NCI-H146 treated with DMSO at 0.1 percent for 48 hours (cell line): ENCODE measurements around the gene MB.

Experiments used
- DNase-seq: peaks from one replicate; lab custom pipeline; 2025; ENCODE audit not compliant: unreplicated experiment; lab: John Stamatoyannopoulos, UW

MB gene

DNA sequence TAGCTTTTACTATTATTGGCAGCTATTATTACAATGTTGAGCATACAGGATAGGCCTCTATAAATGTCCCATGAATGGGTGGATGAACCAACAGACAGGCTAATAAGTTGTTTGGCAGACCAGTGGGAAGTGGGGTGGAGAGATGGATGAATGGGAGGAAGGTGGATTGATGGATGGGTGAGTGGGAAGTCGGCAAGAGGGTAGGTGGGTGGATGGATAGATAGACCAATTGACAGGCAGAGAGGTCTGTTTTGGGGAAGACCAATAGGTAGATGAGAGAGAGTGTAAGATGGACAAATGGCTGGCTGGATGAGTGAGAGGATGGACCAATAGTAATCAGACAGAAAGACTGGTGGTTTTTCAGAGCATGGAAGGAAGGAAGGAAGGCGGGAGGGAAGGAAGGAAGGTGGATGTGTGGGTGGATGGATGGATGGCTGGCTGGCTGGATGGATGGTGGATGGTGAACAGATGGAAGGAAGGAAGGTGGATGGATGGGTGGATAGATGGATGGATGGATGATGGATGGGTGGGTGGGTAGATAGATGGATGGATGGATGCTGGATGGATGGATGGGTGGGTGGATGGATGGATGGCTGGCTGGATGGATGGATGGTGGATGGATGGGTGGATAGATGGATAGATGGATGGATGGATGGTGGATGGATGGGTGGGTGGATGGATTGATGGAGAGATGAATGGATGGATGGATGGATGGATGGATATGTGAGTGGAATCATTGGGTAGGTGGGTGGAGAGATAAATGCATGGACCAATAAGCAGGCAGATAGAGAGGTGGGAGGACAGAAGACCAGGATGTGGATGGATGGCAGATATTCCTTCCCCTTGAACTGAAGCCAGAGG, 39.1 kb downstream of the MB start:
- DNase-seq, result no peak

GRCh38 chr22:35576671-35577070, 40.5 kb downstream of the MB start:
- DNase-seq, result no peak

- DNase-seq, result no peak
These were observed 41.9 kb downstream of the MB start for GRCh38 chr22:35575116-35575748.

DNA sequence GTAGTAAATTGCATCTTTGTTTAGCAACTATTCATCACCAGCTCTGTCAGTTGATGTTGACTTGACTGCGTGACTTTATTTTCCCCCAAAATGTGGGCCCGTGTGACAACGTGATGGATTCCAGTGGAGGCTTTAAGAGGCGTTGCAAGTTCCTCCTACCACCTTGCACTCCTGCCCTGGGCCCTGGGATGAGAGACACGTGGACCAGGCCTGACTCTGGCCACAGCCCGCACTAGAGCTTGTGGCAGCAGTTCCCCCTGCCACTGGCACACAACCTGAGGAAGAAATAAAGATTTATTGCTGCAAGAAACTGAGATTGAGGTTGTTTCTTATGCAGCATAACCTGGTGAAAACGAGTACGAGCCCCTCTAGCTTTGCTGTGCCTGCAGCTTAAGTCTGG, 44.6 kb downstream of the MB start:
- DNase-seq, result no peak

DNA sequence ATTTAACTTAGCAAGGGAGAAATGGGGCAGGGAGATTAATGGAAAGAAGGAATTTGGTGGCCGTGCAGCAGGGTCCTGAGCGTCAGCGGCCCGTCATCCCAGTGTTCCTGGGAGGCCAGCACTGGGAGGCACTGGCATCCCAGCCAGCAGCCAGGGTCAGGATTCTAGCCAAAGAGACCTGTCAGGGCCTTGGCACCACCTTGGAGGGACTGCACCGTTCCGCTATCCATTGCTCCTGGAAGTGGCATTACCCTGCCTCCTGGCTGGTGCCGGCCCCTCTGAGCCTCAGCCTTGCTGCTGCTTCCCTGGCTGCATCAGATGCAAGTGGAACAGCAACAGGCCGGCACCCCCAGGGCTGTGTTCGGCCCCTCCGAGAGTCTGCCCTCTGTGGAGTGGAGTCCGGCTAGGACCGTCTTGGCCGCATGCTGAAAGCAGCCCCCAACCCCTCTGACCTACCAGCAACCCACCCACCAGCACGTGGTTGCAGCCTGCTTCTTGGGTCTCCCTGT, 46.4 kb downstream of the MB start:
- no peak for DNase-seq

- DNase-seq, result no peak
These were observed 47.2 kb downstream of the MB start for GRCh38 chr22:35569916-35570315.

DNA sequence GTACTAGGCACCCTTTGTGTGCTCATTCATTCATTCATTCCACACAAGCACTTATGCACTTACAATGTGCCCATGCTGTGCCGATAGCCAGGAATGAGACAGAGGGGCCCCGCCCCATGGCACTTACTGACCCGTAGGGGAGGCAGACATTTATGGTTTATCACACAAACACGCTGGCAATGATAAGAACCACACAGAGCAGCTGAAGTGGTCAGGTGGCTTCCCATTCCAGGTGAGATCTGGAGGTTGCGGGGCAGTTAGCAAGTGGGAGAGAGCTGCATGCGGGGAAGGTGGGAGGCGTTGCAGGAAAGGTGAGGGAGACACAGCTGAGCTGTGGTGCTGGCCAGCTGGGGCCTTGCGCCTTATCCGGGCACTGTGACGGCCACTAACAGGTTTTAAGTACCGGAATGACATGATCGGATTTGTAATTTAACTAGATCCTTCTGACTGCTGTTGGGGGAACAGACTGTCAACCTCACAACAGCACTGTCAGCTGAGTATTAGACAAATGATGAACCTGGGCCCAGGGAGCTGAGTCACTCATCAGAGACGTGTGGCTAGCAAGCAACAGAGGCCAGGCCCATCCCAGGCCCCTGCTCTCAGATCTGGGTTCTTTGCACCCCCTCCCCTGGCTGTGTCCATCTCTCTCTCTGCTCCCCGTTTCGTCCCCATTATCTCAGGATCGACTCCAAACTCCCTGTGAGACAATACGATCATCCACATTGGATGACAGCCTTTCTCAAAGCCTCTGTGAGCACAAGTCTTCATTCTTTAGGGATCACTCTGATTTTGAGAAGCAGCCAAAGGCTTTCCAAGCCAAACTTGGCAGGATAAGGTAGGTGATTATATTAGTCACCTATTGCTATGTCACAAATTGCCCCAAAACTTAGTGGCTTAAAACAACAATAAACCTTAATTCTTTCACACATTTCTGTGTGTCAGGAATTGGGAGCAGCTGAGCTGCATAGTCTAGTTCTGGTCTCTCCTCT, 48.1 kb downstream of the MB start:
- DNase-seq, result no peak

DNA sequence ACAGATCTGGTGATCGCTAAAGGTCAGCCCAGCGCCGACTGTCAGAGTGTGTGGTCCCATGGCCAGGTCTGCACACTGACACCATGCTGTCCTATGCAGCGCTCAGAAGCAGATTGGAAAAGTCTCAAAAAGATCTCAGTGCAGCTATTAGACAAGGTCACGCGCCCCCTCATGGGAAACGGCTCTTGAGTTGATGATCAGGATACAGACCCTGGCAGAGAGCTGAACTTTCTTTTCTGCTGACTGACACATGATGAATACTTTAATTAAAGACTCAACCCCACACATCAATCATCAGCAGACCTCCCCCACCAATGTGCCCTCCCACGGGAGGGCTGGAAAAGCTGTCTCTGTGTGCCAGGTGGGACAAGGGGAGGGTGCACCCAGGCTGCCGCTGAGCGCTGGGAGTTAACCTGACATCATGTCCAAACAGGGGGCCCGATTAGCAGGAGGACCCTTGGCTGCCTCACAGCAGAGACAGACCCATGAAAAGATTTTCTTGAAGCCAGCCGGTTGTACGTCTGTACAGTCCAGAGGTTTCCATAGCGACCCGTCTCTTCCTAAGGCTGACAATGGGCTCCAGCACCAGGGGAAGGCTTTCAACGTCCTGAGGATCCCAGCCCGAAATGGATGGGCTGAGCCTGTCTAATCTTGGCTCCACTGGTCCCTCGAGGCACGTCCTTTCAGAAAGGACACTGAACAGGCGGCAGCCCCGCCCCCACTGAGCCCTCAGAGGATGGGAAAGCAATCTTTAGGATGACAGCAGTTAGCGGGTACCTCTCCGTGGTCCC, 49.6 kb downstream of the MB start:
- DNase-seq, result no peak

DNA sequence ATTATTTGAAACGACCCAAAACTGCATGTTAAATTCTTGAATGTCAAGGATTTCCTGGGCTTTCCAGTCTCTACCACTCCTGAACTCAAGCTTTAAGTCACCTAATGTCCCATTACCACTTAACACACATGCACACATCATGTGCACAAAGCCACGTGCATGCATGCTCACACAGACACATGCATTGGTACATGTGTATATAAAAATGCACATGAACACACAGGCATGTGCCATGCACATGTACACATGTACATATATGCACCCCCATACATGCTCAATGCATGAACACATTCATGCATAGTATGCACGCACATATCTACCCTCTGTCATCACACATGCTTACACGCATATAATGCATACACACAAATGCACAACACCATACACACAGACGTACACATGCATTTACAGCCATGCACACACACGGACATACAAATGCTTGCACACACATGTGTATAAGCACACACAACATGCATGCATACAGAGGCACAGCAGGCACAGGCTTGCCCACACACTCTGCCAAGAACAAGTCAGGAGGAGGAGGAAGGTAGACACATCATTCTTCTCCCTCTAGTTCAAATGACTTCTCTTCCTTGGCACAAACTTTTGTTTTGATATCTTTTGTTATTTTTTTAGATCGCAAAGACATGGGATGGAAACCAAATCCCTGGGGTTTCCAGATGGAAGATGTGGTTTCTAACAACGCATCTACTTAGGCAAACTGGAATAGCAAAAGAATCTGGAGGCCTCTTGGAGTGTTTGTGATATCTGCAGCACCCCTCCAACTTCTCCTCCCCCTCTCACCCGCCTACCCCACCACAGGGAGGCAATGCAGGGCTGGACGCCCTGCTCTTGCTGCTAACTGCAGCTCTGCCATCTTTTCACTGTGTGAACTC, 51.9 kb downstream of the MB start:
- DNase-seq, result no peak

GRCh38 chr22:35563211-35563610, 53.9 kb downstream of the MB start:
- no peak for DNase-seq

- no peak for DNase-seq
These were observed 55.2 kb downstream of the MB start for GRCh38 chr22:35561796-35562526.

GRCh38 chr22:35560824-35561223, 56.3 kb downstream of the MB start:
- DNase-seq, result no peak

- no peak for DNase-seq
These were observed 56.8 kb downstream of the MB start for GRCh38 chr22:35560366-35560765.

DNA sequence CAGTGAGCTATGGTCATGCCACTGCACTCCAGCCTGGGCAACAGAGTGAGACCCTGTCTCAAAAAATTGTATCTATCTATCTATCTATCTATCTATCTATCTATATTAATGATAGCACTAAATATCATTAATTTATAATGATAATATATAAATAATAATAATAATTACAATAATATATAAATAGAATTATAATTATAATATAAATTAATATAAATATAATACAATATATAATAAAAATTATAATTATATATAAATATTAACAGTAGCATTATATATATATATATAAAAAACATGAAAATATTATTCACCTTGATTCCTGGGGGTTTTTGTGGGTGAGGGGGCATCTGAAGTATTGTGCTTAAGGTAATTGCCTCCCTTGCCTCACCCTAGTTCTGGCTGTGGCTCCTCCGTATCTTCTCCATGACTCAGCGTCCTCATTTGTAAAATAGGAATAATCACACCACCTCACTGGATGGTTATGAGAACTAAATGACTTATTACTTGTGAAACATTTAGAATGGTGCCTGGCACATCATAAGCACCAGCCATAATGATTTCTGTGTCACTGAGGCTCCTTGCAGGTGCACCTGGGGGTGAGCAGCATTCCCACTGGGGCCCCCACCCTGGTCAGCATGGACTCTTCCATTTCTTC, 57.6 kb downstream of the MB start:
- DNase-seq, result no peak

DNA sequence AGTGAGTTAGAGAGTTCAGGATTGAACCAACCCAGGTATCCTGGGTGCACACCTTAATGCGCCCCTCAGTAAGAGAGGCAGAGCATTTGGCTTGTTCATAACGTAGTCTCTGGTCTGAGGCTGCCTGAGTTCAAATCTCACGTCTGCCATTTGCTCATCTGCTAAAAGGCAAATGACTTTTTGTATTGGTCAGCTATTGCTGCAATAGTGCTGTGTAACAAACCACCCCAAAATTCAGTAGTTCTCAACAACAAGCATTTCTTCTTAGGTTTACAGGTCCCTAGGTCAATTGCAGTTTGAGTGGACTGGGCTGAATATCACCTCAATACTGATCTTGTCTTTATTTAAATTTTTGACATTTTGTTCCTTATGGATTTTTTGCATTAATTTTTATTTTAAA, 58.4 kb downstream of the MB start:
- DNase-seq, result no peak

DNA sequence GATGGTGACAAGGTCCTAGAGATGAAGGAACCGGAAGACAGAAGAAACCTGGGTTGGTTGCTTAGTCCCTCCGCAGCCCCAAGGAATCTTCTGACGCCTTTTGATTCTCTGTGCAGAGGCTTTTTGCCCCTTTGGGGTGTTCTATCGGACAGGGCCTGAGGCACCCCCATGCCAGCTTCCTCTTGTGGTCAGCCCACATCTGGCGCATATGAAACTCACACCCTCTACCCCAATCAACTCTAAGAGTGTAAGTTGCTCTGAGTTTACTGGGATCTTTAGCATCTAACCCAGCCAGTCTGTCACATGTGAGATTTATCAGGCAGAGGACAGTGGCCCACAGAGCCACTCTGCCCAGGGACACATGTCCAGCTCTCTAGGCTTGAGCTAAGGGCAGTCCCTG, 59.1 kb downstream of the MB start:
- no peak for DNase-seq
